ENCODE results near the gene VSX1.

The VSX1 gene

DNA sequence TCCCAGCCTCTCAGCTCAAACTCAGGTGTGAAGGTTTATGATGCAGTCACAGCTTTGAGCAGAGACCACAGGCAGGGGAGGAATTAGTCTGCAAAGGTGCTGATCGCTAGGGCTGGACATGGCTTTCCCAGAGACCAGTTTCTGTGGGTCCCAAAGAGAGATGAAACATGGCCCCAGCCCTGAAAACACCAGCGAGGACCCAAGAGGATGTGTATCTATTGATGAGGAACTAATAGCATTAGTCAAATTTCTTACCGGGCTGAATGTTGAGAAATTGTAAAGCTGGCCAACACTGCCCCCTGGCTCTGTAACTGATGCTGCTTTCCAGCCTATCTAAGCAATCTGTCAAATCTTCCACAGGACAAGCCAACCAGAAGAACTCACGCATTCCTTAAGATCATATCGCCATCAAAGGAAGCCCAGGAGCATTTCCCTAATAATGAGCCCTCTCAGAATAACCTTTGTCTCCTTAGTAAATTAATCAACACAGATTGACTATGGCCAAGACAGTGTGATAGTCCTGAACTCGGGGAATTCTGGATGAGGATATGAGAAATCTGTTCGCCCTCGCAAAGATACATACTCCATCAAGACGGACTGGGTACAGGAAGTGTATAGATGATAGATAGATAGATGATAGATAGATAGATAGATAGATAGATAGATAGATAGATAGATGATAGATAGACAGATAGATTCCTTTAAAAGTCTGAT, 16.2 kb downstream of the VSX1 start:
- DNase-seq (ENCODE audit: low spot score): peak; percentile 71

- DNase-seq (ENCODE audit: low spot score): no peak
Measured at GRCh38 chr20:25065072-25065624, 16.8 kb downstream of the VSX1 start.

DNA sequence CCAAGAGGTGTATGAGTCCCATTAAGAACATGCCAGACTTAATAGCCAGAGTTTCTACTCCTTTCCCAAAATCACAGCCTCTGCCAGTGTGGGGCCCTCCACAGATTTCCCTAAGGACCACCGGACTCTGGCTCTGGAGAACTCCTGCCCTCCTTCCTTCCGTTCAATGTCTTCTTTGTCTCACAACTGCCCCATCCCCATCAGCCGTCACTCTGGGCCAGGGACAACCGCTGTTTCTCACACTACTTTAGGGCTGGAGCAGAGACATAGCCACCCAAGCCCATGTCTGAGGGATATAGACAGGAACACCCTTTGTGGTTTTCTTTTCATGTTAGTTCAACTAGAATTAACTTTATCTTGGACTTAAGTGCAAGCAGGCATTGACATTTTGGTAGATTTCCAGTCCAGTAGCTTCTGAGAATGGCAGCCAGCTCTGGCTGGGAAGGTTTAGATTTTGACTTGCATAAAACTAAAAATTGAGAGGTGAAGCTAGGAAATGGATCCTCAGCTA, 17.3 kb downstream of the VSX1 start:
- no peak for DNase-seq (ENCODE audit: low spot score)

GRCh38 chr20:25063981-25064380, 18.0 kb downstream of the VSX1 start:
- DNase-seq (ENCODE audit: low spot score): no peak

DNA sequence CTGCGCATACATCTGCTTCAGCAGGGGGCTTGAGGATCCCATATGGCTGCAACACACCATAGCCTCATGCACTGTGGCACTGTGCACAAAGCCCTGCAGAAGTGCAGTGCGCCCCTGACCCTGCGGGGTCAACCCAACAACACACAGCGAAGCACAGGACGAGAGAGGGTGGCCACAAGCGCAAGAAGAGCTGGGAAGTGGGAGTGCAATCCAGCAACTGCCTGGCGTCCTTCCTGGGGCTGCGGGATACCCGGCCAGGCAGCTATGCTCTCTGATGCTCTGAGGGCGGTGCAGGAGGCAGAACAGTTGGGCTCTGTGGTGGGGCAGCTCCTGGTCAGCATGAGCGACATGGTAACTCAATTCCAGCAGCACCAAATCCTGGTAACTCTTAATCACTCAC, 18.4 kb downstream of the VSX1 start:
- DNase-seq (ENCODE audit: low spot score): no peak

GRCh38 chr20:25062841-25063240, 19.1 kb downstream of the VSX1 start:
- no peak for DNase-seq (ENCODE audit: low spot score)

DNA sequence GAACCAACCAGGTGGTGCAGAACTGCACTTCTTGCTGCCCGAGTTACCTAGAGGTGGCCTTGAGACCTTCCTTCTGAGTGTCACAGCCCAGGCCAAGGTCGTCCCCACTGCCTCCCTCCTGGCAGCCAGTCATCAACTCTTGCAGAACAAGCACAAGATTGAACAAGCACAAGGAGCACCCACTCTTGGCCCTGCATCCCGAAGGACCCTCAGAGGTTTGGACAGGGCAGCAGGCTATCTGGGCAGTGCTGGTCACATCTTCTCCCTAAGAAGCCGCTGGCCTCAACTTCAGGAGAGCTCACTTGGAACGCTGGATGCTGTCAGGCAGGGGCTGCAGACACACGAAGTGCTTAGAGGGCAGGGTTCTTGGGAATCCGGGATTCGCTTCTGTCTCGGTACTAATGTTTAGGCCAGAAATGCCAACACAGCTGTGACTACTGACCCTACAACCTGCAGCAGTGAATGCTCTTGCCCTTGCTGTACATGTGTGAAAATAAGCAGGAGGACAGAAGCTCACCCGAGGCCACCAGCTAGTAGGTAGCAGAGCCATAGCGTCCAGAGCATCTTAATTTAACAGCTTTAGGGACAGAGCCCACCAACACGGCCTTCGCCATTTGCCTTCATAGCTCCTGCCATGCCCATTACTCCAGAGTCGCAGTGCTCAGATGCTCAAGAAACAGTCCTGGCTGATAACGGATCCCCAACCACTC, 20.0 kb downstream of the VSX1 start:
- DNase-seq (ENCODE audit: low spot score): no peak

DNA sequence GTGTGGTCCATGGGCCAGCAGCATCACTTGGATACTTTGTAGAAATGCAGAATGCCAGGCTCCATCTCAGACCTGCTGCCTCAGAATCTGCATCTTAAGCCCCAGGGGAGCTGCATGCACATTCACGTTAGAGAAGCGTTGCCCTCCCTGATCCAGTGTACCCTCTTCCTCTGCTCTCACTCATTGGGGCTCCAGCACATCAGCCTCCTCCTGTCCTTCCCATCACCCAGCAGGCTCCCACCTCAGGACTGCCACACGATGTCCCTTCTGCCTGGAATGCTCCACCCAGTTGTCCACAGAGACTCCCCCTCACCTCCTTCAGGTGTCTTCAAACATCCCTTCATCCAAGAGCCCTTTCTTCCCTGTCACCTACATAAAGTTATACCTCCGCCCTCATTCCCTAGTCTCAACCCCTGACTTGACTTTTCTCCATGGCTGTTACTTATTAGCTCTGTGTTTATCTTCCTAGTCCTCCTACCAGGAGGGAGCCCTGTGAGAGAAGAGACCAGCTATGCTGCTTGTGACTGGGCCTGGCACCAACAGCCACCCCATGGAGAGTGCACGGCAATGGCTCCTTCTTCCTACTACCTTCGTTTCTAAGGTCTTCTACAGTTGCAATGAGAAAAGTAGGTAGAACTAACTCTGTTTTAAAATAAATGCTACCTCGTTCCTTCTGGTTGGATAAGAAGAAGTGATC, 20.7 kb downstream of the VSX1 start:
- peak; percentile 44 for DNase-seq (ENCODE audit: low spot score)

DNA sequence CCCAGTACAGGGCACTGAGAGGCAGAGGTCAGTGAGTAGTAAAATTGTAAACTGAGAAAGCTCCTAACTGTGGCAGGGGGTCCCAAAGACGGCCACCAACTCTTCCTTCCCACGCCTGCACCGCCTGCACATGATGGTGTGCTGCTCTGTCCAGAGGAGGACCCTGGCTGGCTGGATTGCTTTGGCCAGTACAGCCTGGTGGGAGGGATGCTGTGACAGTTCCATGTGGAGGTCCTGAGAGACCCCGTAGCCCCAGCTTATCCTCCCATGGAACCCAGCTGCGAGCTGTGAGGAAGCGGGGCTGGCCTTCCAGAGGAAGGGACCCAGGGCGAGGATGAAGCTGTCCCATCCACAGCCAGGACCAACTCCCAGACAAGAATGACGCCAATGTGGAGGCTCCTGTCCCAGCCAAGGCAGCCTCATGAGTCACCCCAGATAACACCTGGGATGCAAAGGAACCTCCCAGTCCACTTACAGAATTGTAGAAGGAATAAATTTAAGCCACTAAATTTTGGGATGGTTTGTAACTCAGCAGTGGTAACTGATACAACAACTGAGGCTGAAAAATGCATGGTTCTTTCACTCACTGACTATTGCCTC, 22.0 kb downstream of the VSX1 start:
- no peak for DNase-seq (ENCODE audit: low spot score)

DNA sequence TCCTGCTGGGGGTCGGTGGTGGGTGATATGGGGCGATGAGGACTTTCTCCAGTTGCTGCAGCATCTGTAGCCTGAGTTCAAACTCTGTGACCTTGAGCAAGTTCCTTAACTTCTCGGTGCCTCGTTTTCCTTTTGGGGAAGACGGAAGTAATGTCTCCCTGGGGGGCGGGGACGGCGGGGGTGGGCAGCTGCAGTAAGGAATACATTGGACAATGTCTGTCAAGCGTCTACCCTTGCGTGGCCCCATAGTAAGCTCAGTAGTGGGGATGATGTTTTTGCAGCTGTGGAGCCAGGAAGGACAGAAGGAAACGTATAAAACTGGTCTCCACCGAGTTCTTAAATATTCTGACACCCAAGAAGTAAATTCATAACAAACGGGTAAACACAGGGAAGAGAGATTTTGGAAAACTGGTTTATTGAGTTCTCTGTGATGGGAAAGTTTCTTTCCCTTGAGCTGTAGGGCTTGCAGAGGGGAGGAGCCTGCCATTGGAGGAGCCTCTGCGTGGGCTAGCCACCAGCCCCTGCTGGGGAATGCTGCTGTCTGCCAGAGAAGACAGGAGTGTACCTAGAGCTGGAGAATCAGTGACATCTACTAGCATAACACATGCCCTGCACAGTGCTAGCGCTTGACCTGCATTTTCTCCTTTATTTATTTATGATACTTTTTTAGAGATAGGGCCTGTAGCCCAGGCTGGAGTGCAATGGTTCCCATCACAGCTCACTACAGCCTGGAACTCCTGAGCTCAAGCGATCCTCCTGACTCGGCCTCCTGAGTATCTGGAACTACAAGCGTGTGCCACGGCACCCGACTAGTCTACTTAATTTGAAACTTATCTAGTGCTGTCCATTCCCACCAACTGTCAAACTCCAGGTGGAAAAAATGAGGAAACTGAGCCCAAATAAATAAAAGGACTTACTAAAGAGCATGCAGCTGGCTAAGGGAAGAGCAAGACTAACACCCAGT, 22.8 kb downstream of the VSX1 start:
- no peak for DNase-seq (ENCODE audit: low spot score)

GRCh38 chr20:25058051-25058846, 23.7 kb downstream of the VSX1 start, which contains the start of gene ACSS1:
Gene ACSS1, minus strand, starts transcription at chr20:25058139. Its CDS starts 37 bp downstream, at chr20:25058102.
- peak; percentile 40 for DNase-seq (ENCODE audit: low spot score)

- DNase-seq (ENCODE audit: low spot score): peak; percentile 66
Measured at GRCh38 chr20:25057234-25058050, 24.5 kb downstream of the VSX1 start.

DNA sequence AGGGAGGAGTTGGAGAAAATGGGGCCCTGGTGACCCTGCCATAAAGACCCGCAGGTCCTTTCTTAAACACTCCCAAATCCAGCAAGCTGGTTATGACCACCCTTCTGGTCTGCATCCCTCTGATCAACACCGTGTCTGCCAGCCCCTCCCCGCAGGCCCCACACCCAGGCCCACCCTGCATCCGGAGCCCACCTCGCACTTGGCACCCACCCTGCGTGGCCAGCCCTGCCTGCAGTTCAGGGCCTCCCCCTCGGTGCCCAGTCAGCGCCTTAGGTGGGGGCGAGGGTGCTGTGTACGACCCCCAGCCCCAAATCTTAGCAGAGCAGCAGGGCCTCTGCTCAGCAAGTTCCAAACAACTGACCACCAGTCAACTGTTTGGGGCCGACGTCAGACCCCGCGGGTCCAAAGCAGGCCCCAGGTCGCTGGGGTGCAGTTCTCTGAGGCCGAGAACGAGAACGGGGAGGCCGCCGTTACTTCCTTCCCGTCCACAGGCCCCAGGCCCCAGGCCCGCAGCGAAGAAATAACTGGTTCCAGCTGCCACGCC, 25.2 kb downstream of the VSX1 start:
- DNase-seq (ENCODE audit: low spot score): no peak

DNA sequence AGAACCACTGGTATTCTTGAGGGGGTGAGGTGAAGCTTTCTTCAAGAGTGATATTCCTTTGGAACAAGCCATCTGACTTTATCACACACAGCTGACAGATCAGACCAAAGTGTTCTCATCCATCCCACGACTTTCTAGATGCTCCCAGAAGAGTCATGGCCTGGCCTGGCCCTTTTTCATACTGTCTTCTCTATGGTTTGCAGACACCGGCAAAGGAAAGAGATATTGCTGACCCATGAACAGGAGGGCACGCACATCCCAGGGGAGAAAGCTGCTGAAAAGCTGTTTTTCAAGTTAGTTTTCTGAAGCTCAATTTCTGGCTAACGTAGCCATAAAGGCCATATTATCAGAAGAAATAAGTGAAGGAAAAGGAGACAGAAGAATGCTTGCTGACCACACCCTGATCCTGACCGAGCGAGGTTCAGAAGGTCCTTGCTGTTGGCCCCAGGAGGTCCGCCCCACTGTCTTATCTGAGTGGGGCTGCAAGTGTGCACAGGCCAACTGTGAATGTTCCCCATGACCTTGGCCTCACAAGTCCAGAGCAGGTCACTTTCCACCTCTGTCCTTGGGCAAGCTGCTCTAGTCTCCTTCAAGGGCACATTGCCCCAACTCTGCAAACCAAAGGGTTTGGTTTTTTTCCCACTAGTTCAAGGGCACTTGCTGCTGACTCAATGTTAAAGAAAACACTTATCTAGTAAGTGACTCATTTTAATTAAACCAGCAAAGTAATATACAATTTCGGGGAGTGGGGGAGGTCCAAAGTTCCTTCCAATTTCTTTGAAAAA, 26.0 kb downstream of the VSX1 start:
- no peak for DNase-seq (ENCODE audit: low spot score)

GRCh38 chr20:25054995-25055629, 26.8 kb downstream of the VSX1 start:
- peak; percentile 31 for DNase-seq (ENCODE audit: low spot score)

DNA sequence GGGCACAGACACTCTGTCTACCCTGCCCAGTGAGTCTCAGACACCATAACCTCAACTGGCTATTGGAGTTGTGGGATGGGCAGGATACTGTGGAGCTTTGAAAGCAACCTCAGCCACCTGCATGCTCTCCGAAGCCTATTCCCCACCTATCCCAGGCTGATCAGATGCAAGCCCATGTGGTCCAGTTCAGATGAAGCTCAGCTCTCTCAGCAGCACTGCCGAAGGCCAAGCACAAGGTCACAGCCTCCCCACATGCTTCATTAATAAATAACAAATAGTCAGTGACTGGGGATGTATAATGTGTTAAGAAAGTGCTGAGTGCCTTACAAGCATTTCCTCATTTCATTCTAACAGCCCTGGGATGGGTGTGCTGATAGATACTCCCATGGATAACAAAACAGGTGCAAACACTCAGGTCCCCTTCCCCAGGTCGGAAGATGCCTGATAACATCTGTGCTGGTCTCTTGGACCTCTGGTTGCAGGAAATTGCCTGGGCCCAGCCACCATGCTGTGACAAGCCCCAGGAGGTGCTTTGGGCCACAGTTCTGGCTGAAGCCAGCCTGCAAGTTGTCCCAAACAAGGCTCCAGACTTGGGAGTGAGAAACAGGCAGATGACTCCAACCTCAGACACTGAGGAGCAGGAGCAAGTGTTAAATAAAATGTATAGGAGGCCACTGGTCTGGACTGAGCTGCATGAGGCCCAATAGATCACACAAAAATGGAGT, 27.7 kb downstream of the VSX1 start:
- peak; percentile 51 for DNase-seq (ENCODE audit: low spot score)
